HepG2 (cell line): ENCODE results near the gene MRFAP1. TPM values are rescaled to one million over a fixed set of nuclear protein-coding genes. Genes with fewer than 3 reads are reported as not detected.
A peak's percentile ranks its signal among the peaks of the same experiment; 100 is the strongest.

Experiments
- AKAP8 ChIP-seq: sonication (generic); formaldehyde crosslinking; IDR thresholded peaks from 2 replicates; pipeline ENCODE4 v1.5.1; 2020; ENCODE audit warnings: mild to moderate bottlenecking, missing genetic modification reagents
- ATAD3A ChIP-seq: sonication (generic); formaldehyde crosslinking; IDR thresholded peaks from 2 replicates; pipeline ENCODE4 v1.4.0; 2020; ENCODE audit warnings: missing genetic modification reagents
- ELF4 ChIP-seq: sonication (generic); formaldehyde crosslinking; IDR thresholded peaks from 2 replicates; pipeline ENCODE4 v1.5.0; 2020; ENCODE audit warnings: missing genetic modification reagents, mild to moderate bottlenecking, moderate library complexity, borderline replicate concordance
- HOXD1 ChIP-seq: sonication (generic); formaldehyde crosslinking; IDR thresholded peaks from 2 replicates; pipeline ENCODE4 v1.5.0; 2020; ENCODE audit warnings: missing genetic modification reagents
- IRF2 ChIP-seq: IDR thresholded peaks from 2 replicates; pipeline ENCODE4 v1.6.1; 2018; ENCODE audit warnings: missing genetic modification reagents, missing compliant biosample characterization
- KDM2A ChIP-seq: sonication (generic); formaldehyde crosslinking; IDR thresholded peaks from 2 replicates; pipeline ENCODE4 v1.4.0; 2020; ENCODE audit warnings: low read depth, missing genetic modification reagents, borderline replicate concordance
- MYNN ChIP-seq: sonication (generic); formaldehyde crosslinking; IDR thresholded peaks from 2 replicates; pipeline ENCODE4 v1.4.0; 2020; ENCODE audit warnings: mild to moderate bottlenecking, low read depth, missing genetic modification reagents
- NR1H2 ChIP-seq: sonication (generic); formaldehyde crosslinking; IDR thresholded peaks from 2 replicates; pipeline ENCODE4 v1.8.1; 2022; ENCODE audit warnings: low read depth, missing genetic modification reagents, borderline replicate concordance
- NR2F6 ChIP-seq, 2 experiments: IDR thresholded peaks; 2 replicates each; pipeline ENCODE4 v1.6.1; 2016; ENCODE audit warnings: antibody characterized with exemption in 1 of 2, mild to moderate bottlenecking in 1 of 2
- RARG ChIP-seq: sonication (generic); formaldehyde crosslinking; IDR thresholded peaks from 2 replicates; pipeline ENCODE4 v1.4.0; 2020; ENCODE audit warnings: low read depth, mild to moderate bottlenecking, missing genetic modification reagents
- SRY ChIP-seq: sonication (generic); formaldehyde crosslinking; IDR thresholded peaks from 2 replicates; pipeline ENCODE4 v1.8.0; 2022; ENCODE audit warnings: mild to moderate bottlenecking, missing genetic modification reagents
- TMF1 ChIP-seq: sonication (generic); formaldehyde crosslinking; IDR thresholded peaks from 2 replicates; pipeline ENCODE4 v1.8.1; 2022; ENCODE audit warnings: low read depth, missing genetic modification reagents
- ZKSCAN5 ChIP-seq: sonication (generic); formaldehyde crosslinking; IDR thresholded peaks from 2 replicates; pipeline ENCODE4 v1.5.1; 2020; ENCODE audit warnings: mild to moderate bottlenecking, missing genetic modification reagents
- ZNF274 ChIP-seq: sonication (generic); formaldehyde crosslinking; IDR thresholded peaks from 2 replicates; pipeline ENCODE4 v1.5.1; 2020; ENCODE audit warnings: mild to moderate bottlenecking, missing genetic modification reagents
- ZNF296 ChIP-seq: sonication (generic); formaldehyde crosslinking; conservative IDR thresholded peaks from 2 replicates; pipeline ENCODE4 v1.5.0; 2020; ENCODE audit warnings: mild to moderate bottlenecking, missing genetic modification reagents
- ZNF441 ChIP-seq: sonication (generic); formaldehyde crosslinking; IDR thresholded peaks from 2 replicates; pipeline ENCODE4 v1.7.0; 2021; ENCODE audit warnings: missing genetic modification reagents, borderline replicate concordance
- ZNF670 ChIP-seq: sonication (generic); formaldehyde crosslinking; IDR thresholded peaks from 2 replicates; pipeline ENCODE4 v1.8.0; 2022; ENCODE audit warnings: mild to moderate bottlenecking, missing genetic modification reagents, borderline replicate concordance
- ZNF674 ChIP-seq: sonication (generic); formaldehyde crosslinking; IDR thresholded peaks from 2 replicates; pipeline ENCODE4 v1.5.0; 2020; ENCODE audit warnings: low read depth, mild to moderate bottlenecking, missing genetic modification reagents
- ZNF766 ChIP-seq: sonication (generic); formaldehyde crosslinking; IDR thresholded peaks from 2 replicates; pipeline ENCODE4 v1.5.0; 2020; ENCODE audit warnings: missing genetic modification reagents, borderline replicate concordance
- polyA plus RNA-seq, 8 experiments: library from polyadenylated mRNA; depleted of rRNA in 3 of 8; stranded (reverse) in 7 of 8; unstranded in 1 of 8; fragments of >200 nt; fragmentation: Illumina TruSeq in 4 of 8; extraction: Trizol in 4 of 8; gene quantifications; 2 replicates each; pipeline versions ENCODE4 v1.2.1 to v1.2.3, GENCODE V29; 2011 to 2016; ENCODE audit warnings: low read depth in 4 of 8, missing spikeins in 1 of 8, mixed read lengths in 1 of 8; ENCODE audit not compliant: insufficient read depth in 1 of 8
- total RNA-seq, 5 experiments: library from RNA; depleted of rRNA; stranded (reverse); fragments of >200 nt; fragmentation: Illumina TruSeq; extraction: Trizol; gene quantifications; 2 replicates each; pipeline ENCODE4 v1.2.3, GENCODE V29; 2016; ENCODE audit warnings: low read depth in 1 of 5
- TF ChIP-seq, protein P1 (sequence below): sonication (generic); formaldehyde crosslinking; IDR thresholded peaks from 2 replicates; pipeline ENCODE4 v1.5.0; 2020; ENCODE audit warnings: missing genetic modification reagents
- TF ChIP-seq, protein P2 (sequence below): sonication (generic); formaldehyde crosslinking; IDR thresholded peaks from 2 replicates; pipeline ENCODE4 v1.8.0; 2022; ENCODE audit warnings: mild to moderate bottlenecking, missing genetic modification reagents
- TF ChIP-seq, protein P3 (sequence below): sonication (generic); formaldehyde crosslinking; IDR thresholded peaks from 2 replicates; pipeline ENCODE4 v1.8.0; 2022; ENCODE audit warnings: missing genetic modification reagents, mild to moderate bottlenecking, moderate library complexity, borderline replicate concordance
- TF ChIP-seq, protein P4 (sequence below): sonication (generic); formaldehyde crosslinking; IDR thresholded peaks from 2 replicates; pipeline ENCODE4 v1.4.0; 2020; ENCODE audit warnings: mild to moderate bottlenecking, low read depth, missing genetic modification reagents

MRFAP1 gene
- total and polyA plus RNA-seq, 2 of the 13 experiments (the other 11 are each of a cell fraction or from before 2014, with no cell fraction given): 112 to 158 TPM

DNA sequence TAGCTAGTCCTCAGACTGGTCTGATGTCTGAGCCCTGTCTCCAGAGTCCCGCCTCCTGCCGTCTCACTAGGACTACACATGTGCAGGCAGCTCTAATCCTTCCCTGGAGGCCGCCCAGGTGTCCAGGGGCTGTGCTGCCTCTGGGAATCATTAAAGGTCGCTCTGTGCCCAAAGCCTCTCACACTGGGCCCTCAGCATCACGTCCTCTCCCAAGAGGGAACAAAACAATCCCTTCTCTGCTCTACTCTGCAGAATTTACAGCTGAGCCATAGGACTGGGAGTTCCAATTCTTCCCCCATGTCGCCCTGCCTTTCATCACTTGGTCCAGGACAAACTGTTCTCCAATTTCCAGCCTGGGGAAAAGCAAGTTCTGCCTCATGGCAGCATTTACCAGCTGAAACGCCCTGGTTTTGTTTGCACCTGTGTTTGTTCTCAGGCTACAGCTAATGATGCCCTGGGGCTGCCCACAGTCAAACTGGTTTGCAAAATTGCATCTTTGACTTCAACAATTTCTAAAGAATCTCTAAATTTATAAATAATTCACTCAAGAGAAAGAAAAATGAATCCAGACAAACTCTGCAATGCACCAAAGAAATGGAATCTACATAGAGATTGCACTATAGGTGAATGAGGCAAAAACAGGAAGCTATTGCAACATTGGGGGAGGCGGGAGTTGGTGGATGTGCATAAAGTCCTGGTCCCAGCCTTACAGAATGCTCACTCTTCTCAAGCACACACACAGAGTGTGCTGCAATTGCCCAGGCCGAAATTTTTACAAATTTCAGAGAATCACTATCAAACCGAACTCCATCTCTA lies 7.2 kb upstream of the MRFAP1 start (continued):
- TF ChIP-seq TMF1 (CRISPR knock-in tag): no peak
- TF ChIP-seq ATAD3A (CRISPR knock-in tag): no peak
- no peak for TF ChIP-seq KDM2A (CRISPR knock-in tag)
- TF ChIP-seq ZKSCAN5 (CRISPR knock-in tag): no peak
- no peak for TF ChIP-seq ZNF766 (CRISPR knock-in tag)
- no peak for TF ChIP-seq ZNF674 (CRISPR knock-in tag)
- TF ChIP-seq ZNF274: no peak
- TF ChIP-seq ELF4 (CRISPR knock-in tag): peak; percentile 80; the same call in 1 of the 2 replicates
- TF ChIP-seq, protein P1, sequence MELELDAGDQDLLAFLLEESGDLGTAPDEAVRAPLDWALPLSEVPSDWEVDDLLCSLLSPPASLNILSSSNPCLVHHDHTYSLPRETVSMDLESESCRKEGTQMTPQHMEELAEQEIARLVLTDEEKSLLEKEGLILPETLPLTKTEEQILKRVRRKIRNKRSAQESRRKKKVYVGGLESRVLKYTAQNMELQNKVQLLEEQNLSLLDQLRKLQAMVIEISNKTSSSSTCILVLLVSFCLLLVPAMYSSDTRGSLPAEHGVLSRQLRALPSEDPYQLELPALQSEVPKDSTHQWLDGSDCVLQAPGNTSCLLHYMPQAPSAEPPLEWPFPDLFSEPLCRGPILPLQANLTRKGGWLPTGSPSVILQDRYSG (CRISPR knock-in tag): no peak
- peak; percentile 22; the same call in 1 of the 2 replicates for TF ChIP-seq MYNN
- TF ChIP-seq, protein P2, sequence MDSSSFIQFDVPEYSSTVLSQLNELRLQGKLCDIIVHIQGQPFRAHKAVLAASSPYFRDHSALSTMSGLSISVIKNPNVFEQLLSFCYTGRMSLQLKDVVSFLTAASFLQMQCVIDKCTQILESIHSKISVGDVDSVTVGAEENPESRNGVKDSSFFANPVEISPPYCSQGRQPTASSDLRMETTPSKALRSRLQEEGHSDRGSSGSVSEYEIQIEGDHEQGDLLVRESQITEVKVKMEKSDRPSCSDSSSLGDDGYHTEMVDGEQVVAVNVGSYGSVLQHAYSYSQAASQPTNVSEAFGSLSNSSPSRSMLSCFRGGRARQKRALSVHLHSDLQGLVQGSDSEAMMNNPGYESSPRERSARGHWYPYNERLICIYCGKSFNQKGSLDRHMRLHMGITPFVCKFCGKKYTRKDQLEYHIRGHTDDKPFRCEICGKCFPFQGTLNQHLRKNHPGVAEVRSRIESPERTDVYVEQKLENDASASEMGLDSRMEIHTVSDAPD: no peak
- TF ChIP-seq IRF2 (CRISPR knock-in tag): peak; percentile 56; the same call in 1 of the 2 replicates
- TF ChIP-seq SRY (CRISPR knock-in tag): no peak
- TF ChIP-seq AKAP8 (CRISPR knock-in tag): no peak
- TF ChIP-seq, protein P3, sequence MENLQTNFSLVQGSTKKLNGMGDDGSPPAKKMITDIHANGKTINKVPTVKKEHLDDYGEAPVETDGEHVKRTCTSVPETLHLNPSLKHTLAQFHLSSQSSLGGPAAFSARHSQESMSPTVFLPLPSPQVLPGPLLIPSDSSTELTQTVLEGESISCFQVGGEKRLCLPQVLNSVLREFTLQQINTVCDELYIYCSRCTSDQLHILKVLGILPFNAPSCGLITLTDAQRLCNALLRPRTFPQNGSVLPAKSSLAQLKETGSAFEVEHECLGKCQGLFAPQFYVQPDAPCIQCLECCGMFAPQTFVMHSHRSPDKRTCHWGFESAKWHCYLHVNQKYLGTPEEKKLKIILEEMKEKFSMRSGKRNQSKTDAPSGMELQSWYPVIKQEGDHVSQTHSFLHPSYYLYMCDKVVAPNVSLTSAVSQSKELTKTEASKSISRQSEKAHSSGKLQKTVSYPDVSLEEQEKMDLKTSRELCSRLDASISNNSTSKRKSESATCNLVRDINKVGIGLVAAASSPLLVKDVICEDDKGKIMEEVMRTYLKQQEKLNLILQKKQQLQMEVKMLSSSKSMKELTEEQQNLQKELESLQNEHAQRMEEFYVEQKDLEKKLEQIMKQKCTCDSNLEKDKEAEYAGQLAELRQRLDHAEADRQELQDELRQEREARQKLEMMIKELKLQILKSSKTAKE: no peak
- TF ChIP-seq NR1H2 (CRISPR knock-in tag): no peak
- TF ChIP-seq, protein P4, sequence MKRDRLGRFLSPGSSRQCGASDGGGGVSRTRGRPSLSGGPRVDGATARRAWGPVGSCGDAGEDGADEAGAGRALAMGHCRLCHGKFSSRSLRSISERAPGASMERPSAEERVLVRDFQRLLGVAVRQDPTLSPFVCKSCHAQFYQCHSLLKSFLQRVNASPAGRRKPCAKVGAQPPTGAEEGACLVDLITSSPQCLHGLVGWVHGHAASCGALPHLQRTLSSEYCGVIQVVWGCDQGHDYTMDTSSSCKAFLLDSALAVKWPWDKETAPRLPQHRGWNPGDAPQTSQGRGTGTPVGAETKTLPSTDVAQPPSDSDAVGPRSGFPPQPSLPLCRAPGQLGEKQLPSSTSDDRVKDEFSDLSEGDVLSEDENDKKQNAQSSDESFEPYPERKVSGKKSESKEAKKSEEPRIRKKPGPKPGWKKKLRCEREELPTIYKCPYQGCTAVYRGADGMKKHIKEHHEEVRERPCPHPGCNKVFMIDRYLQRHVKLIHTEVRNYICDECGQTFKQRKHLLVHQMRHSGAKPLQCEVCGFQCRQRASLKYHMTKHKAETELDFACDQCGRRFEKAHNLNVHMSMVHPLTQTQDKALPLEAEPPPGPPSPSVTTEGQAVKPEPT (CRISPR knock-in tag): no peak
- TF ChIP-seq ZNF670: no peak
- TF ChIP-seq HOXD1: no peak
- TF ChIP-seq RARG (CRISPR knock-in tag): no peak
- TF ChIP-seq ZNF296: no peak
- TF ChIP-seq NR2F6 (IDR thresholded peaks at IDR 0.05): no peak
- no peak for TF ChIP-seq NR2F6 (CRISPR knock-in tag; IDR thresholded peaks at IDR 0.05)
- TF ChIP-seq ZNF441 (CRISPR knock-in tag): no peak
